K562 (cell line): Measurements from ENCODE around the gene LOXL3. TPM values are rescaled to one million over a fixed set of nuclear protein-coding genes. Genes with fewer than 3 reads are reported as not detected.

Source experiments
- ATF3 ChIP-seq, 2 experiments: fragments of 450-650 bp in 1 of 2; sonication (generic) in 1 of 2; formaldehyde crosslinking in 1 of 2; IDR thresholded peaks in 1 of 2; conservative IDR thresholded peaks in 1 of 2; 2 replicates each; pipeline versions ENCODE4 v1.6.1 to v1.8.1; 2016 to 2023; ENCODE audit warnings: mild to moderate bottlenecking in 2 of 2, moderate library complexity in 2 of 2, inconsistent platforms in 1 of 2, missing genetic modification reagents in 1 of 2
- DMBX1 ChIP-seq: fragments of 250-450 bp; sonication (Bioruptor Pico); IDR thresholded peaks from 2 replicates; pipeline ENCODE4 v1.8.0; 2022; ENCODE audit warnings: inconsistent platforms, mild to moderate bottlenecking, moderate library complexity, borderline replicate concordance
- E2F3 ChIP-seq: fragments of 250-450 bp; sonication (Bioruptor Pico); IDR thresholded peaks from 2 replicates; pipeline ENCODE4 v1.4.0; 2020; ENCODE audit warnings: mild to moderate bottlenecking
- ERF ChIP-seq: fragments of 450-650 bp; formaldehyde crosslinking; IDR thresholded peaks from 2 replicates; pipeline ENCODE4 v1.4.0; 2020; ENCODE audit warnings: mild to moderate bottlenecking, mixed read lengths
- FOXP1 ChIP-seq: sonication (generic); formaldehyde crosslinking; IDR thresholded peaks from 2 replicates; pipeline ENCODE4 v1.8.0; 2022; ENCODE audit warnings: mild to moderate bottlenecking, missing genetic modification reagents
- HMGN3 ChIP-seq: IDR thresholded peaks from 2 replicates; pipeline ENCODE4 v1.6.1; 2011; ENCODE audit warnings: borderline replicate concordance, low read depth, mild to moderate bottlenecking, mixed read lengths, low read length; ENCODE audit not compliant: insufficient read length; ENCODE audit errors: extremely low read depth
- HNRNPK ChIP-seq: fragments of 200-400 bp; formaldehyde crosslinking; IDR thresholded peaks from one replicate; pipeline ENCODE4 v1.6.1; 2018; ENCODE audit warnings: mild to moderate bottlenecking, low read depth, low read length; ENCODE audit not compliant: poor library complexity, severe bottlenecking
- MECOM ChIP-seq: fragments of 250-450 bp; sonication (Bioruptor Pico); IDR thresholded peaks from 2 replicates; pipeline ENCODE4 v1.8.0; 2022; ENCODE audit warnings: inconsistent platforms
- NCOA1 ChIP-seq: fragments of 450-650 bp; IDR thresholded peaks from 2 replicates; pipeline ENCODE4 v1.6.1; 2016; ENCODE audit warnings: low read depth
- NELFE ChIP-seq: IDR thresholded peaks from 2 replicates; pipeline ENCODE4 v1.6.1; 2011; ENCODE audit warnings: mild to moderate bottlenecking; ENCODE audit not compliant: insufficient read depth, insufficient read length
- RBFOX2 ChIP-seq: fragments of 200-400 bp; formaldehyde crosslinking; IDR thresholded peaks from 2 replicates; pipeline ENCODE4 v1.6.1; 2017; ENCODE audit warnings: low read depth, mild to moderate bottlenecking, low read length, moderate library complexity
- RBM17 ChIP-seq: fragments of 200-400 bp; formaldehyde crosslinking; IDR thresholded peaks from 2 replicates; pipeline ENCODE4 v1.6.1; 2017; ENCODE audit warnings: low read depth, mild to moderate bottlenecking, low read length, borderline replicate concordance
- SIN3A ChIP-seq, 2 experiments: fragments of 150-350 bp in 1 of 2; IDR thresholded peaks; 2 replicates each; pipeline ENCODE4 v1.6.1; 2011 to 2016; ENCODE audit warnings: borderline replicate concordance in 2 of 2, low read depth in 2 of 2, low read length in 2 of 2, mild to moderate bottlenecking in 2 of 2, moderate library complexity in 2 of 2; ENCODE audit not compliant: control insufficient read depth in 1 of 2
- SMAD2 ChIP-seq: fragments of 150-350 bp; IDR thresholded peaks from 2 replicates; pipeline ENCODE4 v1.6.1; 2014; ENCODE audit warnings: low read depth, mild to moderate bottlenecking, low read length
- YBX1 ChIP-seq: fragments of 450-650 bp; IDR thresholded peaks from 2 replicates; pipeline ENCODE4 v1.7.1; 2016; ENCODE audit warnings: mild to moderate bottlenecking
- ZFP36 ChIP-seq: fragments of 150-350 bp; IDR thresholded peaks from 2 replicates; pipeline ENCODE4 v1.6.1; 2018; ENCODE audit warnings: low read length, low read depth; ENCODE audit not compliant: partially characterized antibody
- ZNF174 ChIP-seq: fragments of 250-450 bp; sonication (Bioruptor Pico); IDR thresholded peaks from 2 replicates; pipeline ENCODE4 v1.4.0; 2020; ENCODE audit warnings: mild to moderate bottlenecking
- ZNF347 ChIP-seq: fragments of 450-650 bp; formaldehyde crosslinking; IDR thresholded peaks from 2 replicates; pipeline ENCODE4 v1.4.0; 2020; ENCODE audit warnings: low read depth, mild to moderate bottlenecking, moderate library complexity
- ZNF384 ChIP-seq: IDR thresholded peaks from 2 replicates; pipeline ENCODE4 v1.6.1; 2012; ENCODE audit warnings: low read depth, low read length, improper control_type of control experiment
- ZNF507 ChIP-seq: conservative IDR thresholded peaks from 2 replicates; pipeline ENCODE4 v1.6.1; 2017; ENCODE audit warnings: missing genetic modification characterization, missing compliant biosample characterization
- polyA plus RNA-seq, 8 experiments: library from polyadenylated mRNA; depleted of rRNA in 4 of 8; stranded (reverse) in 5 of 8; unstranded in 3 of 8; fragments of >200 nt; fragmentation: Nextera tagmentation in 2 of 8; fragmentation: Illumina TruSeq in 1 of 8; extraction: Ambion mirVana in 2 of 8; extraction: Trizol in 1 of 8; gene quantifications; 2 replicates each; pipeline versions ENCODE4 v1.2.1 to v1.2.3, GENCODE V29; 2011 to 2014; ENCODE audit warnings: inconsistent platforms in 1 of 8, missing spikeins in 1 of 8
- total RNA-seq, 7 experiments: library from RNA; depleted of rRNA in 6 of 7; stranded (reverse); fragments of >200 nt in 6 of 7; fragmentation: Illumina TruSeq in 2 of 7; extraction: Trizol in 2 of 7; gene quantifications; 2 replicates each; pipeline versions ENCODE4 v1.2.1 to v1.2.3, GENCODE V29; 2011 to 2021; ENCODE audit warnings: low replicate concordance in 1 of 7
- TF ChIP-seq, protein P1 (sequence below): fragments of 250-450 bp; sonication (Bioruptor Pico); IDR thresholded peaks from 2 replicates; pipeline ENCODE4 v1.5.0; 2021; ENCODE audit warnings: mild to moderate bottlenecking, moderate library complexity
- TF ChIP-seq, protein P2 (sequence below): fragments of 450-650 bp; formaldehyde crosslinking; IDR thresholded peaks from 2 replicates; pipeline ENCODE4 v1.4.0; 2020; ENCODE audit warnings: mild to moderate bottlenecking, mixed read lengths

Gene LOXL3
- total and polyA plus RNA-seq, 9 of the 15 experiments (the other 6 are each of a cell fraction or from before 2014, with no cell fraction given): 0.22 to 0.99 (median 0.31) TPM

DNA sequence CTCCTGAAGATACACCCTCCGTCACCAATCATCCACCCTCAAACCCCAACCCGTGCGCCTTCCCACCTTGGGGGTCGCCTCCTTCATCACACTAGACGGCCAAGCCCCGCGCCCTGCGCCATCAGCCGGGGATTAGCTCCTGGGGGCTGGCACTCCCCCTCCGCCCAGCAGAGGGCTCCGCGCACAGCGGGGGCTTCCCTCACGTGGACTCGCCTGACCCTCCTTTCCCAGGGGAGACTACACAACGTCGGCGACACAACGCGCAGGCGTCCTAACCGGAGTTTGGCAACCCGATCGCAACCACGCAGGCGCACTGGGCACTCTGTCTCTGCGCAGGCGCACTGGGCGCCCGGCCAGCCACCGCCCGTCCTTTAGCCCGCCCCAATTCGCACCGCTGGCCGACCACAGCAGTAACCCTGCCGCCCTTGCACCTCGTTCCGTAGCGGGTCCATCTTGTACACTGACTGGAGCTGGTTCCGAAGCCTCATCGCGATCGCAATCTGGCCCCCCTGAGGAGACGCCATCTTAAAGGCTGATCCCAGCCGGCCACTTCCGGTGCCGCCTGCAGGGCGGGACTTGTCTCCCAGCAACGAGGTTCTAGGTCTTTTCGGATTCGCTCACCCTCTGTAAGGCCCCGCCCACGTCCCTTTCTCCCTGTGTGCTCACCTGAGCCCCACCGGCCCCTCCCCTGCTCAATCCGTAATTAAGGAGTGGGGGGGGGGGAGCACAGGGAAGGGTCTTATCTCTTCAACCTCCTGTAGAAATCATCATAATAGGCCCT, 46.4 kb downstream of the LOXL3 start, which contains the start of gene PCGF1 (continued):
- TF ChIP-seq, protein P1, sequence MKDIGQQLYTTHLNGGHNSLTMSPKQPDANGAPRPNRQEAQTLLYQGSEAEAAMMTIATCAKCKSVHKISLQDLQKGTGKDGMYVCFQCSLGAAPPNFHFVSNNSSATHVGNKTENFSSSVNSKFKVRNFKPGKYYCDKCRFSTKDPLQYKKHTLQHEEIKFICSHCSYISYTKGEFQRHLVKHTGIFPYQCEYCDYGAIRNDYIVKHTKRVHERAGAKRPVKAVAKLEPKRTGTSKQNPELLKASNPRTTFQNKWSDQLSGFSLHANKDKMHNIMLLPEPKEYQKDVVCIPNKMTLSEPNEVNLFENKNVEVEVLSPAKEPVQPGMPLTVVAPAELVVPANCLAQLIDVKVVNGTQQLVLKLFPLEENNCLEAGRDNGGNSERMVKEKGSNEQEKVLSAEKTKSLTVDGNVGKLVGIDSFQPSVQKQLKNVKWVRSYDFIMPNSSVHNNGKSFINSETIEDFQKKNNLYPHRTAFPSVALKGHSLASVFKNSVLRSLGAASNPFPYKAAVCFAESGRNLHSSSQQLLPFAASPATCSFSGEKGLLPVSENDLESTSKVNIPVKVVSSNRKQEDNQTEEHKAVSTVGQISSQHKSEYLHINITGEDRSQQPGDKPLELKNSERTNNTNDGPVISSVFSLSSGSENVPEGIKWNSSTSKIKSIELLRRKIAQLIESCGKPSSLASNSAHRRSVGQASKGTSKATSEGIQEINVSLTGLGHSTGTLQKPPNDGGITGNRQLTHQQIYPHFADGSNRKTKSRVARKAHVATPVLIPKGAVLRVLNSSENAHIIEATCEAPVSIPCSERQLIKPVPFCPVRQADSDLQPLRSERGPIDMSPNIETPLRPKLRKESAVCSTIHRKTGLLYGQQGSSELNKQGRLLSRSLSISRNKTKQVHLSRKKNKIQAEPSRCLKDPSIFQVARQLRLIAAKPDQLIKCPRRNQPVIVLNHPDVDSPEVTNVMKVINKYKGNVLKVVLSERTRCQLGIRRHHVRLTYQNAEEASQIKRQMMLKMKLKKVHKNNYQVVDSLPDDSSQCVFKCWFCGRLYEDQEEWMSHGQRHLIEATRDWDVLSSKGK (CRISPR knock-in tag): no peak
- no peak for TF ChIP-seq YBX1
- peak; percentile 83 for TF ChIP-seq HMGN3
- TF ChIP-seq RBM17: no peak
- no peak for TF ChIP-seq SMAD2
- no peak for TF ChIP-seq MECOM (CRISPR knock-in tag)
- peak; percentile 81 for TF ChIP-seq RBFOX2
- no peak for TF ChIP-seq NCOA1
- no peak for TF ChIP-seq ZFP36
- TF ChIP-seq, protein P2, sequence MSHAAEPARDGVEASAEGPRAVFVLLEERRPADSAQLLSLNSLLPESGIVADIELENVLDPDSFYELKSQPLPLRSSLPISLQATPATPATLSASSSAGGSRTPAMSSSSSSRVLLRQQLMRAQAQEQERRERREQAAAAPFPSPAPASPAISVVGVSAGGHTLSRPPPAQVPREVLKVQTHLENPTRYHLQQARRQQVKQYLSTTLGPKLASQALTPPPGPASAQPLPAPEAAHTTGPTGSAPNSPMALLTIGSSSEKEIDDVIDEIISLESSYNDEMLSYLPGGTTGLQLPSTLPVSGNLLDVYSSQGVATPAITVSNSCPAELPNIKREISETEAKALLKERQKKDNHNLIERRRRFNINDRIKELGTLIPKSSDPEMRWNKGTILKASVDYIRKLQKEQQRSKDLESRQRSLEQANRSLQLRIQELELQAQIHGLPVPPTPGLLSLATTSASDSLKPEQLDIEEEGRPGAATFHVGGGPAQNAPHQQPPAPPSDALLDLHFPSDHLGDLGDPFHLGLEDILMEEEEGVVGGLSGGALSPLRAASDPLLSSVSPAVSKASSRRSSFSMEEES (CRISPR knock-in tag): no peak
- TF ChIP-seq HNRNPK: no peak
- TF ChIP-seq FOXP1 (CRISPR knock-in tag): no peak
- 0 out of 2 replicates have a peak, but pooled peaks have one; percentile 43 for TF ChIP-seq DMBX1 (CRISPR knock-in tag)
- peak; percentile 81 for TF ChIP-seq ERF (CRISPR knock-in tag)
- TF ChIP-seq SIN3A (IDR thresholded peaks at IDR 0.05; ENCODE audit: borderline replicate concordance in 2 of 2, control insufficient read depth in 1 of 2, low read depth in 2 of 2, low read length in 2 of 2): peak in 1 of 2 experiments; percentile 77; a peak in 2 of 4 replicates
- no peak; the same call in 1 of the 2 replicates for TF ChIP-seq E2F3
- no peak for TF ChIP-seq ZNF174
- TF ChIP-seq ZNF384: no peak
- TF ChIP-seq ZNF507 (tag): no peak
- TF ChIP-seq ZNF347: no peak
- no peak for TF ChIP-seq NELFE
- no peak for TF ChIP-seq ATF3 (IDR thresholded peaks at IDR 0.05)
- no peak for TF ChIP-seq ATF3 (CRISPR knock-in tag; conservative IDR thresholded peaks at IDR 0.05)
